Activated naive CD8-positive, alpha-beta T cell (primary cell): ENCODE results near the gene ZNF91.
"Not testable (repeated sequence)": the region's sequence is repeated elsewhere in the genome, so short reads cannot be mapped to it uniquely, and the experiment has no call there.

Experiments
- H3K27ac Mint-ChIP-seq: one replicate; pipeline ENCODE4 v1.8.0; 2021; ENCODE audit warnings: mixed read lengths
- H3K27me3 Mint-ChIP-seq: one replicate; pipeline ENCODE4 v1.8.0; 2021; ENCODE audit warnings: mixed read lengths
- H3K36me3 Mint-ChIP-seq: one replicate; pipeline ENCODE4 v1.8.0; 2021; ENCODE audit warnings: mixed read lengths
- H3K4me1 Mint-ChIP-seq: one replicate; pipeline ENCODE4 v1.8.0; 2021; ENCODE audit warnings: low read depth, mixed read lengths
- H3K4me3 Mint-ChIP-seq: one replicate; pipeline ENCODE4 v1.8.0; 2021; ENCODE audit warnings: mild to moderate bottlenecking, mixed read lengths
- H3K9me3 Mint-ChIP-seq: one replicate; pipeline ENCODE4 v1.8.0; 2021; ENCODE audit warnings: low read depth, mixed read lengths

Gene ZNF91

DNA sequence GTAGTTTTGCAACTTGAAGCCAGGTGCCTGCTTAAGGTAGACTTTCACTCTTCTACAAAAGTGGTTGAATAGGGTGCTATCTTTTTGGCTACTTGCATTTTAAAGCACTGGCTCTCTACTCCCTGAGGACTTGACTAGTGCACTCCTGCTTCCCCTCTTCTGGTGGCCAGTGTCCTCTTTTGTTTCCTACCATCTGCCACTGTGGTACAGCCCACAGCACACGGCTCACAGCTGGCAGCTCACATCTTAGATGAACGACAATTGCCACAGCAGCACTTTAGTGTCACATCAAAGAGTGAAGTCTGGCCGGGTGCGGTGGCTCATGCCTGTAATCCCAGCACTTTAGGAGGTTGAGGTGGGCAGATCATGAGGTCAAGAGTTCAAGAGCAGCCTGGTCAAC is 15.6 kb downstream of the ZNF91 start:
- Mint-ChIP-seq H3K9me3 (peaks cover 28% of the 10 kb centered on the region), H3K4me3 (peak overlapping the region; percentile 65), H3K36me3 (peaks cover 51% of the 10 kb centered on the region)
- H3K4me1 Mint-ChIP-seq, H3K27me3 Mint-ChIP-seq, H3K27ac Mint-ChIP-seq: not testable (repeated sequence)

DNA sequence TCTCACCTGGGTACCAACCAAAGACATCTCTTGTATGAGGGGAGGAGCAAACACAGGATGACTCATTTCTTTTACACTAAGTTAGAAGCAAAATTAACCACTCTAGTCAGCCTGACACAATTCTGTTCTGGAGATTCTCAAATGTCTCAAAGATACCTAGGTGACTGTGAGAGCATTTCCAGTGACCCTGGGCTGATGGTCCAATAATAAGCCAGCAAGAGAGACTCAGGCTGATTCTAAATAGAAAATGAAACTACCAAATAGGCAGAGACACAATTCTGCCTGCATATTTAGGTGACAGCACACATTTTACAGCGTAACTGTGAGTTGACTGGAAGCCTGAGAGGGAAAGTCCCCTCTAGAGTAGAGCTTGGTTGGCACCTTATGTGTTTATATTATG is 16.3 kb downstream of the ZNF91 start:
- Mint-ChIP-seq H3K9me3 (peaks cover 23% of the 10 kb centered on the region), H3K4me3 (no peak overlapping the region), H3K27me3 (no peaks in the 10 kb centered on the region), H3K27ac (no peak overlapping the region), H3K4me1 (peaks cover 6% of the 10 kb centered on the region), H3K36me3 (peaks cover 49% of the 10 kb centered on the region)

- no peak overlapping the region for H3K4me3 Mint-ChIP-seq
- H3K4me1 Mint-ChIP-seq, result peaks cover 2% of the 10 kb centered on the region
- peaks cover 14% of the 10 kb centered on the region for H3K9me3 Mint-ChIP-seq
- no peaks in the 10 kb centered on the region for H3K27me3 Mint-ChIP-seq
- peaks cover 53% of the 10 kb centered on the region for H3K36me3 Mint-ChIP-seq
- no peak overlapping the region for H3K27ac Mint-ChIP-seq
Measured at GRCh38 chr19:23377276-23377675, 18.0 kb downstream of the ZNF91 start.

GRCh38 chr19:23366437-23366836 is 28.8 kb downstream of the ZNF91 start:
- no peak overlapping the region for H3K4me3 Mint-ChIP-seq
- H3K27ac Mint-ChIP-seq, result no peak overlapping the region
- no peaks in the 10 kb centered on the region for H3K4me1 Mint-ChIP-seq
- peaks cover 40% of the 10 kb centered on the region for H3K36me3 Mint-ChIP-seq
- H3K9me3 Mint-ChIP-seq, result peaks cover 12% of the 10 kb centered on the region
- no peaks in the 10 kb centered on the region for H3K27me3 Mint-ChIP-seq

GRCh38 chr19:23366031-23366430 is 29.2 kb downstream of the ZNF91 start:
- peaks cover 40% of the 10 kb centered on the region for H3K36me3 Mint-ChIP-seq
- not testable (repeated sequence) for H3K4me3 Mint-ChIP-seq, H3K9me3 Mint-ChIP-seq, H3K27me3 Mint-ChIP-seq, H3K4me1 Mint-ChIP-seq, H3K27ac Mint-ChIP-seq

DNA sequence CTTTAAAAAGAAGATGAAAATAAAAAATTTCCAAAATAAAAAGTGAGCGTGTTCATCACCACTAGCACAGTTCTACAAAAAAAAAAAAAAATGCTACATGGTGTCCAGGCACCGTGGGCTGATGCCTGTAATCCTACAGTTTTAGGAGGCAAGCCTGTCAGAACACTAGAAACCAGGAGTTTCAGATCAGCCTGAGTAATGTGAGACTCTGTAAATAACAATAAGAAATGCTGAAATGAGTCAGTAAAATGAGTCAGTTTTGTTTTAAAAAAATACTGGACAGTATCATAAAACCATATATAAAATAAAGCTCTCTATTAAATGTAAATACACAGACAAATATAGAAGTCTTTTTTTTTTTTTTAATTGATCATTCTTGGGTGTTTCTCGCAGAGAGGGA is 30.0 kb downstream of the ZNF91 start:
- Mint-ChIP-seq H3K36me3 (peaks cover 41% of the 10 kb centered on the region), H3K4me3 (no peak overlapping the region), H3K4me1 (no peaks in the 10 kb centered on the region), H3K27ac (no peak overlapping the region), H3K27me3 (no peaks in the 10 kb centered on the region), H3K9me3 (peaks cover 9% of the 10 kb centered on the region)

DNA sequence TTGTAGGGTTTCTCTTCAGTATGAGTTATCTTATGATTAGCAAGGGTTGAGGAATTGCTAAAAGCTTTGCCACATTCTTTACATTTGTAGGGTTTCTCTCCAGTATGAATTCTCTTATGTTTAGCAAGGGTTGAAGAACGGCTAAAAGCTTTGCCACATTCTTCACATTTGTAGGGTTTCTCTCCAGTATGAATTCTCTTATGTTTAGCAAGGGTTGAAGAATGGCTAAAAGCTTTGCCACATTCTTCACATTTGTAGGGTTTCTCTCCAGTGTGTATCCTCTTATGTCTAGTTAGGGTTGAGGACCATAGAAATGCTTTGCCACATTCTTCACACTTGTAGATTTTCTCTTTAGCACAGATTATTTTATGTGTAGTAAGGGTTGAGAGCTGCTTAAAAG is 33.4 kb downstream of the ZNF91 start:
- H3K27me3 Mint-ChIP-seq, H3K27ac Mint-ChIP-seq, H3K4me1 Mint-ChIP-seq, H3K4me3 Mint-ChIP-seq: not testable (repeated sequence)
- Mint-ChIP-seq H3K36me3 (peaks cover 54% of the 10 kb centered on the region), H3K9me3 (peaks cover 14% of the 10 kb centered on the region)

DNA sequence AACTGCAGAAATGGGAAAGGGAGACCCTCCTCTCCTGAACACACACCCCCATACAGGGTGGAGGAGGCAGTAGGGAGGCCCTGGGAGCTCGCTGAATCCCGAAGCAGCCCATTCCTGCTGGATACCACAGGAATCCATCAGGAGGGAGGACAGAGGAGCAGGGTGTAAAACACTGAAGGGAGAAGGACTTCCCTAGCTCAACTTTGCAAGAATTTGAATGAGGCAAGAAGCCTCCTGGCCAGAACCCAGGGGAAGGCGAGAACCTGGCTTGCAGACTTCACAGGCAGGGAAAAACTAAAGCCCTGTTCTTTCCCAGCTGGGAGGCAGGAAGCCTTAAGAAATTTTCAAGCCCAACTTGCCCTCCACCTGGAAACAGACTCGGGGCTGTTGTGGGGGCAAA is 43.5 kb downstream of the ZNF91 start:
- H3K36me3 Mint-ChIP-seq, result peaks cover 83% of the 10 kb centered on the region
- H3K9me3 Mint-ChIP-seq, result peaks cover 62% of the 10 kb centered on the region
- no peak overlapping the region for H3K4me3 Mint-ChIP-seq
- no peak overlapping the region for H3K27ac Mint-ChIP-seq
- peaks cover 6% of the 10 kb centered on the region for H3K4me1 Mint-ChIP-seq
- no peaks in the 10 kb centered on the region for H3K27me3 Mint-ChIP-seq

GRCh38 chr19:23346696-23347095 is 48.6 kb downstream of the ZNF91 start:
- peaks cover 75% of the 10 kb centered on the region for H3K36me3 Mint-ChIP-seq
- H3K27ac Mint-ChIP-seq, result no peak overlapping the region
- H3K4me1 Mint-ChIP-seq, result peaks cover 3% of the 10 kb centered on the region
- no peak overlapping the region for H3K4me3 Mint-ChIP-seq
- H3K27me3 Mint-ChIP-seq, result no peaks in the 10 kb centered on the region
- peaks cover 51% of the 10 kb centered on the region for H3K9me3 Mint-ChIP-seq

GRCh38 chr19:23345838-23346237 is 49.4 kb downstream of the ZNF91 start:
- Mint-ChIP-seq H3K27me3 (no peaks in the 10 kb centered on the region), H3K27ac (no peak overlapping the region), H3K36me3 (peaks cover 71% of the 10 kb centered on the region), H3K4me1 (peaks cover 3% of the 10 kb centered on the region), H3K9me3 (peaks cover 45% of the 10 kb centered on the region), H3K4me3 (no peak overlapping the region)

DNA sequence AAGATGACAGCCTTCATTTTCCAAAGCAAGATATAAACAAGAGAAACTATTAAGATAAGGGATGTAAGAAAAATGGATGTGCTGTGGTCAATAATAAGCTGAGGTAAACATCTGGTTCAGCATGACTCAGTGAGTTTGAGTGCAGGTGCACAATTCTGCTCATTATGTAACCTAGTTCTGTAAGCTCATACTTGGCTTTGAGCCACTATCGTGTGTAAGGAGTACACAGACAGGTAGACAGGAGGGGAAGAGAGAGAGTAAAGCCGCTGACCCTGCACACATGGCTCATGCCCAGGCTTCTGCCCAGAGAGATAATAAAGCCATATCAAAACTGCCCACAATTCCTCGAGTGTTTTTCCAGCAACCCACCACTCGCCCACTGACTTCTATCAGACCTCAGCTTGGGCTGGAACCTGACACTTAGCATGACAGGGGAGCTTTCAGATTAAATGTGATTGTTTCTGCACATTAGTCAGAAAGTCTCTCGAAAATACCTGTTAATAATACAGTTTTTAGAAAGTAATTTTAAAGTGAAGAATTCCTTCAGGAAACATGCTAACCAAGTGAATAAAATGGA is 51.7 kb downstream of the ZNF91 start:
- peaks cover 3% of the 10 kb centered on the region for H3K4me1 Mint-ChIP-seq
- H3K4me3 Mint-ChIP-seq, result no peak overlapping the region
- H3K9me3 Mint-ChIP-seq, result peaks cover 52% of the 10 kb centered on the region

DNA sequence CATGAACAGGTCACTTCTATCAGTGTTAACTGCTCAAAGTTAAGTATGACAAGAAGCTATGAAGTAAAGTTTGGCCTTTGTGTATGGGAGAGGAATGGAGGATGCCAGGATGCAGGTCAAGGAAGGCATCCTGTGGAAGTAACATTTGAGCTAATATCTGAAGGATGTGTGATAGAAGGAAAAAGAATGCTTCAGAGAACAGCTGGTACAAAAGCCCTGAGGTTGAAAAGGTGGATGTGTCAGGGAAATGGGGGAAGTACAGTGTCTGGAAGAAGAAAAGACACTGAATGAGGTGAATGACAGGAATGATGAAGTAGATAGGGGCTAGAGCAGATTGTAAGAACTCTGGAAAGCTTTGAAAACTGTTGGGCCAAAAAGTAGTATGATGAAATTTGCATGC is 67.1 kb downstream of the ZNF91 start:
- Mint-ChIP-seq H3K4me3 (no peak overlapping the region), H3K4me1 (no peaks in the 10 kb centered on the region), H3K9me3 (peaks cover 49% of the 10 kb centered on the region), H3K27ac (no peak overlapping the region), H3K27me3 (no peaks in the 10 kb centered on the region), H3K36me3 (peaks cover 42% of the 10 kb centered on the region)

More for the DNA sequence above, 51.7 kb downstream of the ZNF91 start:
- no peak overlapping the region for H3K27ac Mint-ChIP-seq
- no peaks in the 10 kb centered on the region for H3K27me3 Mint-ChIP-seq
- peaks cover 69% of the 10 kb centered on the region for H3K36me3 Mint-ChIP-seq

GRCh38 chr19:23321953-23322549 is 73.2 kb downstream of the ZNF91 start:
- Mint-ChIP-seq H3K27me3 (no peaks in the 10 kb centered on the region), H3K4me3 (no peak overlapping the region), H3K36me3 (peaks cover 12% of the 10 kb centered on the region), H3K27ac (no peak overlapping the region), H3K4me1 (no peaks in the 10 kb centered on the region), H3K9me3 (peaks cover 39% of the 10 kb centered on the region)

GRCh38 chr19:23321403-23321802 is 73.9 kb downstream of the ZNF91 start:
- H3K4me3 Mint-ChIP-seq, H3K27ac Mint-ChIP-seq, H3K4me1 Mint-ChIP-seq, H3K27me3 Mint-ChIP-seq: not testable (repeated sequence)
- H3K9me3 Mint-ChIP-seq, result peaks cover 39% of the 10 kb centered on the region
- peaks cover 12% of the 10 kb centered on the region for H3K36me3 Mint-ChIP-seq

- H3K4me3 Mint-ChIP-seq, H3K27ac Mint-ChIP-seq, H3K36me3 Mint-ChIP-seq, H3K4me1 Mint-ChIP-seq, H3K27me3 Mint-ChIP-seq: not testable (repeated sequence)
- peaks cover 33% of the 10 kb centered on the region for H3K9me3 Mint-ChIP-seq
Measured at GRCh38 chr19:23319571-23319970, 75.7 kb downstream of the ZNF91 start.

DNA sequence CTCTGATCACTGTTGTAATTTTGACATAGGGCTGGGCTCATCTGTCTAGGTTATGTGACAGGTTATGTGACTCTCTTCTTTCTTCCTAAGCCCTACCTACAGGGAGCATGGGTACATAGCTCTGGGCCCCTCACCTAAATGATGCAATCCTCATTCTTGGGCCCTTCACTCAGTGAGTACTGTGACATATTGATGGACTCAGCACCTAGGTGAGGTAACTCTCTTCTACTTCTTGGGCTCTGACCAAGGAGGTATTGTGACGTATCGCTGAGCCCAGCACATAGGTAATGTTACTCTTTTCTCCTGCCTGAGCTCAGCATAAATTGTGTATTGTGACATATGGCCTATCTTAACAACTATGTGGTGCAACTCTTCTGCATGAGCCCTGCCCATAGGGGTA is 76.3 kb downstream of the ZNF91 start:
- H3K36me3 Mint-ChIP-seq, H3K27me3 Mint-ChIP-seq, H3K27ac Mint-ChIP-seq, H3K4me3 Mint-ChIP-seq, H3K4me1 Mint-ChIP-seq: not testable (repeated sequence)
- peaks cover 33% of the 10 kb centered on the region for H3K9me3 Mint-ChIP-seq
